GM23248 (cell line): Measurements from ENCODE around the gene CD109.

Experiments used
- EZH2 ChIP-seq: fragments of 200-600 bp; sonication (generic); IDR thresholded peaks from 2 replicates; pipeline ENCODE4 v1.6.1; 2018; ENCODE audit warnings: antibody characterized with exemption, mild to moderate bottlenecking; ENCODE audit not compliant: insufficient read depth, poor library complexity, severe bottlenecking
- EZH2phosphoT487 ChIP-seq: fragments of 200-600 bp; sonication (generic); IDR thresholded peaks from 2 replicates; pipeline ENCODE4 v1.6.1; 2018; ENCODE audit warnings: antibody characterized with exemption, moderate library complexity, mild to moderate bottlenecking, low read depth; ENCODE audit not compliant: insufficient read depth

GRCh38 chr6:73655341-73655917 is 40.6 kb upstream of the CD109 start:
- TF ChIP-seq EZH2 = no peak
- TF ChIP-seq EZH2phosphoT487 = no peak
